AG08396 (cell line): ENCODE data around the gene CCSER1.

Experiments used
- DNase-seq: peaks from one replicate; pipeline ENCODE4 v3.0.0; 2012; ENCODE audit warnings: low spot score, mixed read lengths

Gene CCSER1

DNA sequence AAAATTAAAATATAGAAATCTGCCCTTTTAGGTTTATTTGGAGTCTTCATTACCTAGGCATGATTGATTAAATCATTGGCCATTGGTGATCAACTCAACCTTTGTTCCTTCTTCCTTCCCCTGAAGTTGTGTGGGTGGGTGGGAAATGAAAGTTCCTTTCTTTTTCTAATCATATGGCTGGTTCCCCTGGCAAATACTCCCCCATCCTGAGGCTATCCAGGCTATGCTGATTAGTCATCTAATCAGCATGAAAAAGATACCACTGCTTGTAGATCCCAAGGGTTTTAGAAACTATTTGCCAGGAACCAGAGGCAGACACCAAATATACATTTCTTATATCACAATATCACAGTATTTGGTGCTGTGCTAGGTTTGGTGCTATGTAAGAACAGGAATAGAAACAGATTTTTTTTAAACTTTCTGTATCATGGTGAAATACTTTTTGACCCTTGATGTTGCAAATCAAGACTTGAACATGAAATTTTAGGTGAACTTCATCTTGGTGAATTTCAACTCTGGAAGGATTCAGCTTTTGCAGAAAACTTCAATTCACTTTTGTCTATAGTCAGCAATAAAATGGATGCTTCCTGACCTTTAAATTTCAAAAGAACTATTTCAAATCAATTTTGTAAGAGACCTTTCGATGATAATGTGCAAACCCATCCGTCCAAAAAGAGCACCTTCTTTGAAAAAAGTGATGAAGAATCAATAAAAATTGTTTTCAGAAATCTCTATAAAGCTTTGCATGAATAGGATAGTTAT is 71.1 kb downstream of the CCSER1 start:
- no peak for DNase-seq

DNA sequence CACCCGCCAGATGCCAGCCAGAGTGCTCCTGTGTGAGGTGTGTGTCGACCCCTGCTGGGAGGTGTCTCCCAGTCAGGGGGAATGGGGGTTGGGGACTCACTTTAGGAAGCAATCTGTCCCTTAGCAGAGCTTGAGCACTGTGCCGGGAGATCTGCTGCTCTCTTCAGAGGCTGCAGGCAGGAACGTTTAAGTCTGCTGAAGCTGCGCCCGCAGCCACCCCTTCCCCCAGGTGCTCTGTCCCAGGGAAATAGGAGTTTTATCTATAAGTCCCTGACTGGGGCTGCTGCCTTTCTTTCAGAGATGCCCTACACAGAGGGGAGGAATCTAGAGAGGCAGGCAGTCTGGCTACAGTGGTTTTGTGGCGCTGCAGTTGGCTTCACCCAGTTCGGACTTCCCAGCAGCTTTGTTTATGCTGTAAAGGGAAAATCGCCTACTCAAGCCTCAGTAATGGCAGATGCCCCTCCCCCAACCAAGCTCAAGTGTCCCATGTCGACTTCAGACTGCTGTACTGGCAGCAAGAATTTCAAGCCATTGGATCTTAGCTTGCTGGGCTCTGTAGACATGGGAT is 80.8 kb downstream of the CCSER1 start:
- DNase-seq = no peak

DNA sequence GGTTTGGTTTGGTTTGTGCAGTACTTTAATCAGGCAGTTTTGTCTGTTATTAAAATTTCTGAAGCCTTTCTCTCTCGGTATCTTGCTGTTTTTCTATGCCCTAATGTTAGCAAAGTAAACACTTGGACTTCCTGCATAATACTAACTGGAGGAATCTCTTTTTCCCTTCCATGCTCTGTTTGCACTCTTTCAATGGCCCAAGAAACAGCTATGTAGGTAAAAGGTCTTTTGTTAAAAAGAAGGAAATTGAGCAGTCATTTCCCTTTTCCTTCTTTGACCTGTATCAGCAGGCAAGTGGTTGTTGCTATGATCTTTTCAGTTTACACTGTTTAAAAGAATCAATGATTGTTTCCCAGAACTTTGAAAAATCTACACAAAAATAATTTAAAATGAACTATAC is 82.7 kb downstream of the CCSER1 start:
- DNase-seq = no peak

DNA sequence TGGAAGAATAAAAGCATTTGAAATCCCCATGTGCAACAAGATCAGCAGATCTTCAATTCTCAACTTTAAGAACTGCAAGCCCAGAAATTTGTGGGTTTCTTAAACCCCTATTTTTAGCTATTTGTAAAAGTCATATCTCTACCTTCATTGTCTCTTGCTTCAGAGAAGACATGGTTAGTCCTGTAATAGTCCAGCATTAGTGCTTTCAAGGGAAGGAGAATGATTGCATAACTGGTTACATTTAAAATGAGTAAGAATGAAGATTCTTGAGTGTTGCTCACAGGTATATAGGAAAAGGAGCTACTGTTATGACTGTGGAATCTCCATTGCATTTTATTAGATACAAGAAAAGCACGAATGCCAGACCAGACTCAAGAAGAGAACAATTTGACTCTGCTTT is 84.0 kb downstream of the CCSER1 start:
- no peak for DNase-seq

DNA sequence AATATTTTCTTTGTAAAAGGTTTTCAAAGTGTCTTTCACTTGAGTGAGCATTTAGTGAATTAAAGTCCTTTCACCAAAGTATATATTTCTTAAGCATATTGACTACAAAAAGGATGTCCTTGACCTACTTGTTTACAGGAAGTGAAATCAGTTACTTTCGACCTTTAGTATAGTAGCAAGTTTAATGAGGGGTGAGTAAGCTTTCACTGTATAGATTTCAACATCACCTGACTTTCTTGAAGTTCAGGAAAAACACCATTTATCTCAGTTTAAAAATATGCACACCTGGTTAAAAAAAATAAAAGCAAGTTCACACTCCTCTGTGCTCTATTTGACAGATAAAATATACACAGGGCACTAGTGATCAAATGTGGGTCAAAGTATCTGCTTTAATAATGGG is 88.1 kb downstream of the CCSER1 start:
- no peak for DNase-seq

DNA sequence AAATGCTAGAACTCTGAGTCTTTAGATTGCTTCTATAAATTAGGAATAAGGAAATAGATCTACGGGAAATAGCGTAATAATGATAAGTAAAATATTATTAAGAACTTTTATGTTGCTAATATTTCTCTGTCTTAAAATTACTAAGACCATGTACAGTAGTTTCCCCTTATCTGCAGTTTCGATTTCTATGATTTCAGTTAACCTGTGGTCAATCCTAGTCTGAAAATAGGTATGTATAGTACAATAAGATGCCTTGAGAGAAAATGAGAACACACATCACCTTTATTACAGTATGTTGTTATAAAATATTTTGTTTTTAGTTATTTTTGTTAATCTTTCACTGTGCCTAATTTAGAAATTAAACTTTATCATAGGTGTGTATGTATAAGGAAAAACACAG is 92.6 kb downstream of the CCSER1 start:
- DNase-seq = no peak

DNA sequence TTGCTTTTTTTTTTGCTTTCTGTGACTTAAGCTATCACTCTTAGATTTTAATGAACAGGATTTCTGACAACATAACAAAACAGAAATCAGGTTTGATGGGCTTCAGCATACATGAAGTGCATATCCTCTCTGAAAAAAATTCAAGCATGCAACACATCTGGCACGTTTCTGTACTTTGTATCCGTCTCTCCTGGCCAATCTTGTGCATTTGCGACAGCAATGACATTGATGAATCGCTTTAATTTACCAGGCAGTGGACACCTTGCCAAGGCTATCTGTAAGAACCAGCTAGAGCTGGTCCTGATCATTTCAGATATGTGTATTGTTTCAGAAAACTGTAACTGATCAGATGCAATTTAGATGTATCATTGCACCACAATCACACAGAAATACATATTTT is 93.3 kb downstream of the CCSER1 start:
- DNase-seq = no peak

DNA sequence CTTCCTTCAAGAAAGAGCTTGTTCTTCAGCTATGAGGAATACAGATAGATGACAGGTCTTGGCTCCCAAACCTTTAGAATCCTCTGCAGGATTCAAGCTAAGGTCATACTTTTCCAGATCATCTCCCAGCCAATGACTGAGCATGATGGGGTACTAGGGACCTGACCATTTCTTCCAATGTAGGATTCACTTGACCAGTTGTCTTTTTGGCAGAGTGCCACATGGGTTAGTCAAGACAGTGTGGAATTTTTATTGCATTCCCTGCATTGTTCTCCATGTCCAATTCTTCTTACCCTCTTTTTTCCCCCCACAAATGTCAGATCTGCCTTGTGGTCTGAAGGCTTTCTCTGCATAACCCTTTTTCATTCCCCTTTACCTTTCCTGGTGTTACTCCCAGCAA is 99.5 kb downstream of the CCSER1 start:
- no peak for DNase-seq

DNA sequence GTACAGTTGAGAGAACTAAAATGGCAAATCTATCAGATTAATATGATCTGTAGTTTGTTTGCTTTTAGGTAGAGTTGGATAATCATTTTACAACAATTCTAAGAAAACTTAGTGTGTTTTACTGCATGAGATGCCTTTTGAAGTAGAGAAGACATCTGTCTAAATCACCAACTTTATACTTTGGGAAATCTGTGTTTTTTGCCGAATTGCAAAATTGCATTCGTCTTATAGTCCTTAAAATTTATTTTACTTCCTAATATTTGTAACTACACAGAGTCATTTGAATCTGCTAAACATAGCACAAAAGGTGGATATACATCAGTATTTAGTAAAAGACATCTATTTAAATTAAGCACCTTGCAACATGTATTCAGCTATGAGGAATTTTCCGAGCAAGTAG is 100.0 kb downstream of the CCSER1 start:
- DNase-seq = no peak

DNA sequence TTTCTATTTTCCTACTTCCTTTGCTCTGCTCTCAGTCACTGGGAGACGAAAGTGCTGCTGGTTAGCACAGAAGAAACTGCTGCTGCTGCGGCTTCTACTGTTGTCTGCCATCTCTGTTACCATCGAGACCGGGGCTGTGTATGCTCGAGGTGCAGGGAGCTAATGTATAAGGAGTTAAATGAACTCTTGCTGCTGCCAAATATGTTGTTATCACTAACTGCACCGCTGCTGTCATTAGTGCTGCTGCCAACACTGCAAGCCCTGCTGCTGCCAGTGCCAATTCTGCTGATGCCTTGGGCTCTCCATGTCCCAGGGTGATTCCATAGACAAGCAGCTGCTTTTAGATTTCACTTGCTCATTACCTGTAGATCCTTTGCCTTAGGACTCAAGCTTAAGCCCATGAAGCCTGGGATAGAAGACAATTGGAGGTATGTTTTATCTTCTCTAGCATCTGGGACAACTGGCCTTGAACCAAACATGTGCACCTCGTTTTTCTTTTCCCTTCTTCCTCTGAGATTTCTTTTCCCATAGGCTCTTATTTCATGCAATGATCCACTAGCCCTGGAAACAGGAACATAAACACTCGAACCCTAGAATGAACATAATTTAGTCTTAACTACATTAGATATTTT is 107.8 kb downstream of the CCSER1 start:
- no peak for DNase-seq

DNA sequence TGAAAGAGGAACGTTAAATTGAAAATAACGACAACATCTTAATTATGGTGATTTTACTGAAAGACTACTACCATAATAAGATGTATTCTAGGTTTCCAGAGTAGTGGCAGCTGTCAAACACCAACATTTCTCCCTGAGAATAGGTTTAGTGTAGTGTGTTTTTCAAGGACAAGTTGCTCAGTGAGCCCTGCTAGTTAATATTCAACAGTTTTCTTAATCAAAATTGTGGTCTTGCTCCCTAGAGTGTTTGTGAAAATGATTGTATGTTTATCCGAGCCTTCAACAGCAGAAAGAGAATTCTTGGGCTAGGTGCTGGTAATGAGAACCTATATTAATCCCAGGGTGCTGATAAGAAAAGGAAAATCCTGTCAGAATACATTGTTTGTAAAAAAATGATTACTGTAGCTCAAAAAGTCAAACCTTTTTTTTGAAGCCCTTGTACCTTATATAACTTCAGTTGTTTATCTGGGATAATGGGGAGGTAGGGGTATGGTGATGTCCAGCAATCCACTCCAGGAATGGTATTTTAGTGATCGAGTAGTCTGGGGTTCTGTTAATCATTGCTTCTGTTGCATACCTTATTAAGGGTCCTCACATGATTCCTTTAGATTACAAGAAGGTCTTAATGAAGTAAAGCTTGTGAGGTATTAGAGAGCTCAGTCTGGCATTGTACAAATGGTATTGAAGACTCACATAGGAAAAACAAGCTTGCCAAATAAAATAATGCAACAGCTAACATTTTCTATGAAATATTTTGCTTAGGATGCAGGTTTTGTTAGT is 110.7 kb downstream of the CCSER1 start:
- no peak for DNase-seq

DNA sequence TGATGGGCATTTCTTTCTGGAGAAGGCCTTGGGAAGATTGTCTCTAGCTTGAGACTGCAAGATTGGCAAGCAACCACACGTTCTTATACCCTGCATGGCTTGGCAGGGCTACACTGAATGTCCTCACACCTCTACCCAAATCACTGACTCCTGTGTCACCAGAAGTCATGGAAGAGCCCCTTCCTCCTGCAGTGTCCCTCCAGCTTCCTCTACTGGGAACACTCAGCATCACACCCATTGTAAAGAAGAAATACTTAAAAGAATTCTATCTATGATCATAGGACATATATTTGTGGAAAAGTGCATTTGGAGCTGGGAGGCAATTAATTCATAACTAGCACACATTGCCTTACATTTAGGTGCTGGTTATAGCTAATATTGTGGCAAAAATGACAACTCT is 113.1 kb downstream of the CCSER1 start:
- no peak for DNase-seq

DNA sequence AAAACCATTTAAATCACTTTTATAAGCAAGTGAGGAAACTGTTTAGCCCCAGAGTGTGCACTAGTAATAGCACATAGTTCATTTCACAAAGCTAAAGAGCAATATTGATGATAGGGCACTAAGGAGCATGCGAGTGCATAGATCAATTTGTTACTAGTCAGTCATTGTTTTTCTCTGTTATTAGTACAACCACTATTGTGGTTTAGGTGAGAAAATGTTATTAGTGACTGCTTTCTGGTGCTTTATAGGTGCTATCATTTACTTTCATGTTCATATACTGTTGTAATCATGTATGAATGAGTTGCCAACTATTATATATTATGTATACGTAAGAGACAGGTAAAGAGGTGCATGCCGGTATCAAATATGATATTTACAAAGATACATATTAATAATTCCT is 113.8 kb downstream of the CCSER1 start:
- DNase-seq = no peak

DNA sequence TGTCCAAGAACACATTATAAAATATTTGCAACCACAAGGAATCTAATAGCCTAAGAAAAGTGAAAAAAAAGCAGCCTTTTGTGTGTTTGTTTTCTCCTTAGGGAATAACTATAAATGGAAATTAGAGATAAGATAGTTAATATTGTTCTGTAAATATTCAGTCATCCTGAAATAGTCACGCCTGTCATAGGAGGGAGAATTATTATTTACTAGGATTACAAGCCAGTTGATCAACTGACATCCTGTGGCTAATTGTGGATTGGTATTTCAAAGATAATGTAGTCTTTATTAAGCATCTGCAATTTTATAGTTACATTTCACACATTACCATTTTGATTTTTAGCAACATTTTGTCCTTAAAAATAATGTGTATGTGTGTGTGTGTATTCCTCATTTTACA is 118.6 kb downstream of the CCSER1 start:
- DNase-seq = no peak

DNA sequence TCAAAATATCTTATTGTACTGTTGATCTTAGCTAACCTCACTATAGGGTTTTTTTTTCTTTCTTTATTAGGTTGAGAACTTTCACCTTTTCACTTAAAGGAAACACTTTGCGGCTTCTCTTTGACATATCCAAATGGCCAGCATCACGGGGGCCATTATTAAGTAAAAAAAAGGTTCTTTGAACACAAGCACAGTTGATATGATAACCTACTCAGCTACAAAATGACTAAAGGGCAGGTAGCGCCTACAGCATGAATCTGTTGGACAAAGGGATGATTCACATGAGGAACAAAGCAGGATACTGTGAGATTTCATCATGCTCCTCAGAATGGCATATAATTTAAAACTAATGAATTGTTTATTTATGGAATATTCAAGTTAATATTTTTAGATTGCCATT is 119.6 kb downstream of the CCSER1 start:
- DNase-seq = no peak

DNA sequence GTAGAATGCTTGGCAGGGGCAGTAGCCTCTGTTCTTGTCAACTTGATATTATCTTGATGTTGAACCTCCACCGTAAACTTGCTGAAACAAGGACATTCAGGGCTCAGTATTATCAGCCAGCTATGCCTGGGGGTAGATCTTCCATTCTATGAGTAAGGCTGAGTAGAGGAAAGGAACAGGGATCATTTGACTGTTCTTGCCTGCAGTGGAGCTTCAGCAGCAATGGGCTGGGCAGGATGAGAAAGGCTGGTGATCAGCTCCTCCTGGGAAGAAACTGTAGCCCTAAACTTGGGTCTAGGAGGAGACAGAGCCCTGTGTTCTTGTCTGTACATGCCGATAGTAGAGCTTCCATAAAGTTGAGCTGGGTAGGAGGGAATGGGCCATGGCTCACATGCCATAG is 127.2 kb downstream of the CCSER1 start:
- no peak for DNase-seq

DNA sequence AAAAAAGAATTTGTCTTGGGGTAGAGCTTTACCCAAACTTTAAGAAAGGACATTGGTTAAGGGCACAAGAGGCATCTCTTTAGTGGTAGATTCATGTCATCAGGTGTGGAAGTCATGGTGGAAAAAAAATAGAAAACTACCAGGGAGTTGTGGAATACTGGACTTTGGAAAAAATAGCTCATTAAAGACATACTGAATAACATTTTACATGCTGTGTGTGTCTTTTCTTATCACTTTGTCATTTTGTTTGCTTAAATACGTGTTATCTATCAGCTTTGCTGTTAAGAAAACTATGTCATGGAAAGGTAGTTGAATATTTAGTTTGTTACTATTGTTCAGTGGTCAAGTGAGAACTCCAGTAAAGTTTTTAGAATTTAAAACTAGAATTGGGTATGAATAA is 147.0 kb downstream of the CCSER1 start:
- DNase-seq = no peak

DNA sequence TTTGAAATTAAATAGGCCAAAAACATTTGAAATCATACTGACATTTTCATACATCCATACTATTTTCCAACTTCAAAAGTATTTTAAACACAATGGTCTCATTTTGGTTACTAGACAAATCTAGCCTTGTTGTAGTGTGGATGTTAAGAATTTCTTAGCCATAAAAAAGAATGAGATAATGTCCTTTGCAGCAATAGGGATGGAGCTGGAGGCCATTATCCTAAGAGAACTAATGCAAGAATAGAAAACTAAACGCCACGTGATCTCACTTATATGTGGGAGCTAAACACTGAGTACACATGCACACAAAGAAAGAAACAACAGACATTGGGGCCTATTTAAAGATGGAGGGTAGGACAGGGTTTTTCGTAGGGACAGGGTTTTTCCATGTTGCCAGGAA is 153.8 kb downstream of the CCSER1 start:
- DNase-seq = no peak

DNA sequence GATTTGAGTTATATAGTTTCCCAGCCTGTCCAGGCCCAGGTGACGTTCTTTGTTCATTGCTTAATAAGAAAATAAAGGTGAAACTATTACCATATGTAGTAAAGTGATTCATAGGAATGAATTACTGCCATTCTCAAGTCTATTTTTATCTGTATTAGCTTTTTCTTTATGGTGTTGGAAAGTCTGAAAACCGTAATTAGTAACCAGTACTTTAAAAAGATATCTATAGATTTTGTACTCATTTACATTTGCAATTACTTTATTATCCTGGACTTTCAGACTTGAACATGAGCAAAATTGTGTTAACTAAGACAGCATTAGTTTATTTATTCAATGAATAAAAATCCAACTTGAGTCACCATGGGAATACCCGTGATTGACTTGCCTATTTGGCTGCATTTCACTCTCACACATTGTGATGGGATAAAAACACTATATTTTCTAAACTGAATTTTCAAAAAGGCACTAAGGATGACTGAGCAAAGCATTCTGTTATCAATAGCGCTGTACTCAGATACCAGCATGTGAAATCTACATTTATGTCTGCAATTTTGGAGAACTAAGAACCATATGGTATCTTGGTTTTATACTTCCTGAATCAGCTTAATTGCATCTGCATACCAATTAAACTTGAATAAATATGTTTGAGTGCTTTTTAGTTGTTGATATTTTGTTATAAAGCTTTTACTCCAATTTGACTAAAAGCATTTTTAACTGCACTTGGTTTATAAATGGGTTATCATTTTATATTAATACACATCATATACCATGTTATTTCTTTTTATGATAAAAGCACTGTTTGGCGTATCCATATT is 154.6 kb downstream of the CCSER1 start:
- DNase-seq = no peak

DNA sequence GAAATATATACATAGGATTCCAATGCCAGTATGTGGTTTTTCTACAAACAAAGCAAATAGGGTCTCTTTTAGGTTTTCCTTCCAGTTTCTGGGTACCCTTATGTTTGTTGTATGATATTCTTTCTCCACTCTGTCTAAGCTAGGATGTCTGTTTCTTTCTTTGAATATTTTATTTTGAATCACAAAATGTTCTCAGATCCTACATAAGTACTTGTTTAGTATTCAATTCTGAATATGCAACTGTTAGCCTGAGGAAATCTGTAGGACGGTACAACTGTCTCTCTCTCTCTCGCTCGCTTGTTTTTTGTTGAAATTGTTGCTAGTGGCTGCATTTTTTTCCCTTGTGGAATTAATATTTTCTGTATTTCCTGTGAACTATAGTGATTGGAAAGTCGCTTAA is 163.2 kb downstream of the CCSER1 start:
- no peak for DNase-seq

DNA sequence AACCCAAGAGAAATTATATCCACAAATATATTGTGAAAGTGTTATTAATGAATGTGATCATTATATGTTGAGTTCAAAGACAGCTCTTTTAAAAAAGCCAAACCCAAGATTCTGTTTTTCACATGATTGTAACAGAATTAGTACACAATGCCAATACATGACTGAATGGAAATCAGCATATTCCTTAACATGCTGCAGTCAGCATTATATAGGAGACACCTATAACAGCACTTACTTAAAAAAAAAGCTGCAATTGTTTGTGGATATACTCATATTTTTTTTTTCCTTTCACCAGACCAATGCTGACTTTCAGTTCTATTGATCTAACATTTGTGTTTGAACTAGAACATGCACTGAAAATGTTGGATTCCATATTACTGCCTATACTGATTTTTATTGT is 165.2 kb downstream of the CCSER1 start:
- no peak for DNase-seq

DNA sequence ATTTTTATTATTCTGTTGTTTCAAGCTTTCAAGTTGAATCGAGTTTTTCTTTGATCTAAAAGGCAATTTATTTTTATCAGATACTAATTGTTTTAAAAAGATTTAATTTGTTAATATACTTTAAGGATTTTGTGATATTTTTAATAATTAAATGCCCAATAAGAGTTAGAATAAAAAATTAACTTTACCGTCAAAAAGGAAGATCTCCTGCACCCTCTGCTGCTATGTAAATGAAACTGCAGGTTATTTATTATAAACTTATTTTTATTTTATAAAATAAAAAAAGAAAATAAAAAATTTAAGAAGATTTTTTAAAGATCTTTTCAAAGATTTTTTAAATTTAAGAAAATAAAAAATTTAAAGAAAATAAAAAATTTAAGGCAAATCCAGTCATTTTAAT is 166.1 kb downstream of the CCSER1 start:
- no peak for DNase-seq
